Mesendoderm (in vitro differentiated cells): ENCODE data around the gene ADAM12.

Experiments
- DNase-seq: peaks from one replicate; pipeline ENCODE4 v3.0.0; 2013
- H2AK5ac ChIP-seq: 2 replicates; pipeline ENCODE4 v1.6.1; 2013; ENCODE audit warnings: low read length, inconsistent platforms
- H2BK120ac ChIP-seq: 2 replicates; pipeline ENCODE4 v1.6.1; 2013; ENCODE audit warnings: low read depth, mild to moderate bottlenecking, low read length, moderate library complexity, mixed read lengths
- H2BK15ac ChIP-seq: replicated peaks from 2 replicates; pipeline ENCODE4 v1.6.1; 2013; ENCODE audit warnings: low read depth, mild to moderate bottlenecking, moderate library complexity
- H2BK5ac ChIP-seq: 2 replicates; pipeline ENCODE4 v1.6.1; 2013; ENCODE audit warnings: low read length, inconsistent platforms
- H3K18ac ChIP-seq: 2 replicates; pipeline ENCODE4 v1.6.1; 2013; ENCODE audit warnings: mild to moderate bottlenecking, low read length, mixed read lengths
- H3K23ac ChIP-seq: one replicate; pipeline ENCODE4 v1.6.1; 2013; ENCODE audit warnings: low read length
- H3K27ac ChIP-seq: 2 replicates; pipeline ENCODE4 v1.5.1; 2013; ENCODE audit warnings: low read depth, mild to moderate bottlenecking, inconsistent platforms, low read length, moderate library complexity
- H3K27me3 ChIP-seq: 2 replicates; pipeline ENCODE4 v1.6.1; 2013; ENCODE audit warnings: low read length, control low read depth, mild to moderate bottlenecking, inconsistent platforms; ENCODE audit not compliant: insufficient read depth, poor library complexity
- H3K36me3 ChIP-seq: 2 replicates; pipeline ENCODE4 v1.6.1; 2013; ENCODE audit warnings: low read length, inconsistent platforms; ENCODE audit not compliant: control insufficient read depth, insufficient read depth
- H3K4ac ChIP-seq: one replicate; pipeline ENCODE4 v1.6.1; 2013; ENCODE audit warnings: low read depth, mild to moderate bottlenecking, low read length, moderate library complexity
- H3K4me1 ChIP-seq: 2 replicates; pipeline ENCODE4 v1.6.1; 2013; ENCODE audit warnings: low read depth, low read length, inconsistent platforms; ENCODE audit not compliant: control insufficient read depth
- H3K4me2 ChIP-seq: 2 replicates; pipeline ENCODE4 v1.6.1; 2013; ENCODE audit warnings: low read length
- H3K4me3 ChIP-seq: 2 replicates; pipeline ENCODE4 v1.5.1; 2013; ENCODE audit warnings: mild to moderate bottlenecking, low read length
- H3K56ac ChIP-seq: one replicate; pipeline ENCODE4 v1.6.1; 2013; ENCODE audit warnings: low read length
- H3K79me1 ChIP-seq: 2 replicates; pipeline ENCODE4 v1.6.1; 2013; ENCODE audit warnings: low read length, inconsistent platforms
- H3K79me2 ChIP-seq: 2 replicates; pipeline ENCODE4 v1.6.1; 2013; ENCODE audit warnings: mild to moderate bottlenecking, low read length; ENCODE audit not compliant: control insufficient read depth, insufficient read depth
- H3K9ac ChIP-seq: 2 replicates; pipeline ENCODE4 v1.6.1; 2013; ENCODE audit warnings: low read length, inconsistent platforms
- H4K5ac ChIP-seq: one replicate; pipeline ENCODE4 v1.6.1; 2013; ENCODE audit warnings: low read length
- H4K8ac ChIP-seq: one replicate; pipeline ENCODE4 v1.6.1; 2013; ENCODE audit warnings: low read depth, mild to moderate bottlenecking, control low read depth, low read length, moderate library complexity
- WGBS: extraction: QIAGEN DNeasy Blood & Tissue Kit; methylation state at CpG from one replicate; pipeline ENCODE4 v1.1.7; 2013; ENCODE audit warnings: low lambda C conversion rate, missing lambda C conversion rate; ENCODE audit not compliant: insufficient coverage; ENCODE audit errors: extremely low coverage; 5-methylcytosine and 5-hydroxymethylcytosine counted together

The ADAM12 gene

DNA sequence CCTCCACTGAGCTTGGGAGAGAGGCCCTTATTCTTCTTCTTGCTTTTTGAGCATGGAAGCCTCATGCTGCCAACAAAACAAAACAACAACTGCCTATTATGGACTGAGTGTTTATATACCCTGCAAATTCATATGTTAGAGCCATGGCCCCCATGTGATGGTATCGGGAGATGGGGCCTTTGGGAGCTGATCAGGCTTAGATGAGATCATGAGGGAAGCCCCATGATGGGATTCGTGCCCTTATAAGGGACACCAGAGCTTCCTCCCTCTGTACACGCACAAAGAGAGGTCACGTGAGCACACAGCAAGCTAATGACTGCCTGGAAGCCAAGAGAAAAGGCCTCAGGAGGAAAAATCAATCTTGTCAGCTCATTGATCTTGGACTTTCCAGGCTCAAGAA, 256.9 kb downstream of the ADAM12 start:
- H3K27me3 ChIP-seq, result no peaks in the 10 kb centered on the region
- H2BK120ac ChIP-seq, result no peak overlapping the region
- no peak overlapping the region for H3K56ac ChIP-seq
- no peaks in the 10 kb centered on the region for H3K79me2 ChIP-seq
- H2BK15ac ChIP-seq, result no peak overlapping the region
- no peak overlapping the region for H3K4me3 ChIP-seq
- H3K9ac ChIP-seq, result no peak overlapping the region
- no CpG with 5 or more reads among the region's 4 CpGs for WGBS
- no peak for DNase-seq
- no peak overlapping the region for H3K4ac ChIP-seq
- no peak overlapping the region for H2BK5ac ChIP-seq
- H3K18ac ChIP-seq, result no peak overlapping the region
- no peak overlapping the region for H2AK5ac ChIP-seq
- no peak overlapping the region for H3K27ac ChIP-seq
- no peak overlapping the region for H4K5ac ChIP-seq
- H3K4me2 ChIP-seq, result no peak overlapping the region
- no peaks in the 10 kb centered on the region for H3K36me3 ChIP-seq
- H3K79me1 ChIP-seq, result no peaks in the 10 kb centered on the region
- peaks cover 5% of the 10 kb centered on the region for H3K4me1 ChIP-seq
- no peak overlapping the region for H4K8ac ChIP-seq
- no peak overlapping the region for H3K23ac ChIP-seq

DNA sequence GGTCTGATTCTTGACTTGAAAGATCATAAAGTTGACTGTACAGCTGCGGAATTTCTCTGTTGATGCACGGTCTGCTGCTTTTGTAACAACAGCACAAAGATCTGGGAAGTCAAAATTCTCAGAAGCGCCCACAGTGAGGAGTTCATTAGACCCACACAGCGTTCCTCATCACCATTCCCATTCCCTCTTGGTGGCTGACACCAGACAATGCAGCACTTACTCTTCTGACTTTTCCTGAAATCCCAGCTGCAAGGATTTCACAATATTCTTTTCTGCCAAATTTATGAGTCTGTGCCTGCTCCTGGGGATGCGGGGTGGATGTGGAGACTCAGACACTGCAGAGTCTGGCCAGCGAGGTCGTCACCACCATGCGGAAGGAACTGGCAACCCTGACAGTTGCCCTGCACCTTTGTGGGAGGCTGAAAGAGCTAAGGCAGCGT, 258.0 kb downstream of the ADAM12 start:
- Histone ChIP-seq H3K4me2 (no peak overlapping the region), H3K36me3 (no peaks in the 10 kb centered on the region), H2BK5ac (no peak overlapping the region), H3K9ac (no peak overlapping the region), H3K18ac (no peak overlapping the region), H4K5ac (no peak overlapping the region), H3K4ac (no peak overlapping the region), H2BK15ac (no peak overlapping the region), H3K56ac (no peak overlapping the region), H3K4me3 (no peak overlapping the region), H4K8ac (no peak overlapping the region), H3K4me1 (no peaks in the 10 kb centered on the region), H2BK120ac (no peak overlapping the region), H3K27me3 (no peaks in the 10 kb centered on the region), H3K79me2 (no peaks in the 10 kb centered on the region), H3K27ac (no peak overlapping the region), H3K79me1 (no peaks in the 10 kb centered on the region), H3K23ac (no peak overlapping the region), H2AK5ac (no peak overlapping the region)
- DNase-seq, result no peak
- no CpG with 5 or more reads among the region's 9 CpGs for WGBS

DNA sequence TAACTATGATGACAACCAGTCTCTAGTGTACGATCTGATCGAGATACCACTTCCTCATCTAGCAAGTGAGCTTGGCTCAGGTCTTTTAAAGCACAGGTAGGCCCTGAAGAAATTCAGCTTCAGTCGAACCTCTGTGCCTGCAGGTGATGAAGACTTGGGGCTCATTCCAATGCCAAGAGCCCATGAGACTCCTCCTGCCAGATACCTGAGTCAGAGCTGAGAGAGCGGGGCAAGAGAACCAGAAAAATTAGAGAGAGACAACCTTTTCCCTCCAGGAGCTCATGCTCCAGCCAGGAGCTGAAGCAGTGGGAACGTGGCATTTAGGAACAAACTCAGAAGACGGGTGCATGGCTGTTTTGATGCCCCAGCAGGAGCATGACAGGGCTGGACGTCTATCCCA, 259.3 kb downstream of the ADAM12 start:
- Histone ChIP-seq H3K27me3 (no peaks in the 10 kb centered on the region), H2AK5ac (no peak overlapping the region), H3K4ac (no peak overlapping the region), H2BK5ac (no peak overlapping the region), H2BK15ac (no peak overlapping the region), H2BK120ac (no peak overlapping the region), H3K4me3 (no peak overlapping the region), H3K9ac (no peak overlapping the region), H3K4me2 (no peak overlapping the region), H3K79me1 (no peaks in the 10 kb centered on the region), H3K18ac (no peak overlapping the region), H3K23ac (no peak overlapping the region), H3K79me2 (no peaks in the 10 kb centered on the region), H3K27ac (no peak overlapping the region), H3K4me1 (no peaks in the 10 kb centered on the region), H3K56ac (no peak overlapping the region), H3K36me3 (no peaks in the 10 kb centered on the region), H4K5ac (no peak overlapping the region), H4K8ac (no peak overlapping the region)
- WGBS, result no CpG with 5 or more reads among the region's 7 CpGs
- DNase-seq, result no peak

DNA sequence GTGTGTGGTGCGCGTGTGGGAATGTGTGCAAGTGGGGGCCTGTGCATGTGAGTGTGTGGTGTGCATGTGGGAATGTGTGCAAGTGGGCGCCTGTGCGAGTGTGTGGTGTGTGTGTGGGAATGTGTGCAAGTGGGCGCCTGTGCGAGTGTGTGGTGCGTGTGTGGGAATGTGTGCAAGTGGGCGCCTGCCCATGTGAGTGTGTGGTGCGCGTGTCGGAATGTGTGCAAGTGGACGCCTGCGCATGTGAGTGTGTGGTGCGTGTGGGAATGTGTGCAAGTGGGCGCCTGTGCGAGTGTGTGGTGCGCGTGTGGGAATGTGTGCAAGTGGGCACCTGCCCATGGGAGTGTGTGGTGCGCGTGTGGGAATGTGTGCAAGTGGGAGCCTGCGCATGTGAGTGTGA, 259.7 kb downstream of the ADAM12 start:
- Histone ChIP-seq H3K36me3 (no peaks in the 10 kb centered on the region), H2BK5ac (no peak overlapping the region), H3K27ac (no peak overlapping the region), H4K8ac (no peak overlapping the region), H3K4me3 (no peak overlapping the region), H3K4ac (no peak overlapping the region), H3K4me2 (no peak overlapping the region), H3K56ac (no peak overlapping the region), H3K23ac (no peak overlapping the region), H3K18ac (no peak overlapping the region), H3K79me1 (no peaks in the 10 kb centered on the region), H3K27me3 (no peaks in the 10 kb centered on the region), H2AK5ac (no peak overlapping the region), H2BK15ac (no peak overlapping the region), H2BK120ac (no peak overlapping the region), H4K5ac (no peak overlapping the region), H3K4me1 (no peaks in the 10 kb centered on the region), H3K79me2 (no peaks in the 10 kb centered on the region), H3K9ac (no peak overlapping the region)
- DNase-seq, result no peak
- no CpG with 5 or more reads among the region's 21 CpGs for WGBS

DNA sequence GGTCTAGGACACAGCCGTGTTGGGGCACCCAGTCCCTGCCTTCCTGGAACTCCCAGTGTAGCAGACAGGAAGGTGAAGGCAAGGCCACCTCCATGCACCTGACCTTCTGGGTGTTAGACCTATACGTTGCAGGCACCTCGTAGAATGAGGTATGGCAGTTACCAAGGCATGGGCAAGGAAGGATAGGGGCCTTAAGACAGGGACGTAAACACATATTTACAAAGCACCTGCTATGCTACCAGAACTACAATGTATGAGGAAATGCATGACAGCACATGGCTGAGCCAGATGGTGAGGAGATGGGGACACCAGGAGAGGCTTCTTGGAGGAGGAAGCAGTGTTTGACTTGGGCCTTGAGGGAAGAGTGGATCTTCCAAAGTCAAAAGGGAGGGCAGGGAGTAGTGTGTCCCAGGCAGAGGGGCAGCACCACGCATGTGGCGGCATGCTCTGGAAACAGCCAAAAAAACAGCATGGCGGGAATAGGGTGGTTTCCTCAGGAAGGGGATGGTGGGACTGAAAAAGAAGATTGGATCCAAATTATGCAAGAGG, 260.7 kb downstream of the ADAM12 start:
- no peaks in the 10 kb centered on the region for H3K79me2 ChIP-seq
- no peak overlapping the region for H2AK5ac ChIP-seq
- no peaks in the 10 kb centered on the region for H3K36me3 ChIP-seq
- H3K18ac ChIP-seq, result no peak overlapping the region
- H3K79me1 ChIP-seq, result no peaks in the 10 kb centered on the region
- H2BK120ac ChIP-seq, result no peak overlapping the region
- H3K4me3 ChIP-seq, result no peak overlapping the region
- H2BK5ac ChIP-seq, result no peak overlapping the region
- H3K27me3 ChIP-seq, result no peaks in the 10 kb centered on the region
- no CpG with 5 or more reads among the region's 7 CpGs for WGBS
- H3K56ac ChIP-seq, result no peak overlapping the region
- no peak overlapping the region for H4K8ac ChIP-seq
- DNase-seq, result no peak
- H3K9ac ChIP-seq, result no peak overlapping the region
- no peak overlapping the region for H3K4me2 ChIP-seq
- H3K27ac ChIP-seq, result no peak overlapping the region
- H4K5ac ChIP-seq, result no peak overlapping the region
- H3K4me1 ChIP-seq, result no peaks in the 10 kb centered on the region
- H3K23ac ChIP-seq, result no peak overlapping the region
- H2BK15ac ChIP-seq, result no peak overlapping the region
- H3K4ac ChIP-seq, result no peak overlapping the region

DNA sequence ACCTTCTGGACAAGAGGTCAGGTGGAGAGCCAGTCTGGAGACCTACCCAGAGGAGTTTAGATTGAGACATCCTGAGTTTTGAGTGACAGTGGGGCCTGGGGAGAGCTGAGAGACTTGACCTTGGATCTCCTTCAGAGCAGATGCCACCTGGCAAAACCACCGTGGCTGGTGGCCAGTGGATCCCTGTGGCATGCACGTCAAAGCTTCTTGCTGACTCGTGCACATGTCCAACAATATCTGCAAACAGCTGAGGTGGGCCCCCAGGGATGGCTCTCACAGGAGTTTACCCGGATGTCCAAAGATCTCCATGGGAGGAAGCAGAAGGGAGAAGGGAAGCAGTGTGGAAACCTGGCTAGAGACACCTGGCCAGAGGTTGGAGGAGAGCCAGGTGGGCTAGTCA, 261.4 kb downstream of the ADAM12 start:
- no CpG with 5 or more reads among the region's 4 CpGs for WGBS
- Histone ChIP-seq H2BK5ac (no peak overlapping the region), H4K5ac (no peak overlapping the region), H3K79me2 (no peaks in the 10 kb centered on the region), H3K27ac (no peak overlapping the region), H3K4me1 (no peaks in the 10 kb centered on the region), H3K27me3 (no peaks in the 10 kb centered on the region), H3K4ac (no peak overlapping the region), H2BK120ac (no peak overlapping the region), H3K9ac (no peak overlapping the region), H3K4me2 (no peak overlapping the region), H3K56ac (no peak overlapping the region), H3K23ac (no peak overlapping the region), H2BK15ac (no peak overlapping the region), H3K79me1 (no peaks in the 10 kb centered on the region), H3K36me3 (no peaks in the 10 kb centered on the region), H3K4me3 (no peak overlapping the region), H3K18ac (no peak overlapping the region), H4K8ac (no peak overlapping the region), H2AK5ac (no peak overlapping the region)
- DNase-seq, result no peak
